A673 (cell line): ENCODE data around the gene MAP2K5. TPM values are rescaled to one million over a fixed set of nuclear protein-coding genes. Genes with fewer than 3 reads are reported as not detected.

Experiments
- BruUV-seq: library from RNA; stranded (reverse); fragments of 400-500 nt; replicated peaks from 2 replicates; lab custom pipeline; 2021; lab: Mats Ljungman, UMichigan
- CTCF ChIA-PET: fragments of 300-600 bp; sonication (Branson Sonifier 250); formaldehyde crosslinking; loops from one replicate; lab custom pipeline; 2022; ENCODE audit warnings: antibody characterized with exemption; lab: Charles Lee
- POLR2A ChIA-PET: fragments of 300-600 bp; sonication (Branson Sonifier 250); formaldehyde crosslinking; loops from one replicate; lab custom pipeline; 2022; ENCODE audit warnings: antibody characterized with exemption; ENCODE audit not compliant: low non-redundant PET; lab: Charles Lee
- DNase-seq: peaks from one replicate; pipeline ENCODE4 v3.0.0-alpha.2; 2015; ENCODE audit warnings: low spot score
- H3K27ac ChIP-seq: fragments of 200-600 bp; sonication (generic); 2 replicates; pipeline ENCODE4 v1.5.1; 2016; ENCODE audit warnings: mixed run types, low read depth, mild to moderate bottlenecking, mixed read lengths, antibody characterized with exemption, low read length; ENCODE audit not compliant: poor library complexity, severe bottlenecking
- H3K27me3 ChIP-seq: fragments of 200-600 bp; sonication (generic); replicated peaks from 2 replicates; pipeline ENCODE4 v1.6.1; 2017; ENCODE audit warnings: mixed run types, low read depth, mild to moderate bottlenecking, mixed read lengths, antibody characterized with exemption, low read length; ENCODE audit not compliant: insufficient read depth, poor library complexity
- H3K36me3 ChIP-seq: fragments of 200-600 bp; sonication (generic); 2 replicates; pipeline ENCODE4 v1.6.1; 2016; ENCODE audit warnings: mixed run types, mild to moderate bottlenecking, mixed read lengths, antibody characterized with exemption, low read length; ENCODE audit not compliant: insufficient read depth, poor library complexity, severe bottlenecking
- H3K4me1 ChIP-seq: fragments of 200-600 bp; sonication (generic); 2 replicates; pipeline ENCODE4 v1.6.1; 2017; ENCODE audit warnings: mixed run types, mild to moderate bottlenecking, mixed read lengths, antibody characterized with exemption, low read length; ENCODE audit not compliant: insufficient read depth, poor library complexity, severe bottlenecking
- H3K4me3 ChIP-seq: fragments of 200-600 bp; sonication (generic); 2 replicates; pipeline ENCODE4 v1.5.1; 2016; ENCODE audit warnings: low read depth, mixed run types, mild to moderate bottlenecking, mixed read lengths, low read length; ENCODE audit not compliant: poor library complexity, severe bottlenecking
- H3K9me3 ChIP-seq: fragments of 200-600 bp; sonication (generic); 2 replicates; pipeline ENCODE4 v1.6.1; 2016; ENCODE audit warnings: mixed run types, low read depth, mild to moderate bottlenecking, mixed read lengths, antibody characterized with exemption, low read length; ENCODE audit not compliant: poor library complexity, severe bottlenecking
- CTCF ChIP-seq: fragments of 300-800, 200-600 bp; sonication (generic); conservative IDR thresholded peaks from 2 replicates; pipeline ENCODE4 v1.5.1; 2017; ENCODE audit warnings: low read depth, mild to moderate bottlenecking, antibody characterized with exemption, low read length, moderate library complexity, mixed read lengths
- EZH2 ChIP-seq: fragments of 200-600 bp; sonication (generic); IDR thresholded peaks from 2 replicates; pipeline ENCODE4 v1.6.1; 2017; ENCODE audit warnings: borderline replicate concordance, low read depth, mild to moderate bottlenecking, mixed read lengths, antibody characterized with exemption, low read length; ENCODE audit not compliant: poor library complexity, severe bottlenecking
- intact Hi-C: fragments of 100-400 bp; cut with micrococcal nuclease; formaldehyde crosslinking; loops from one replicate; pipeline ENCODE4 v1.10.0; 2022; ENCODE audit not compliant: unreplicated experiment
- total RNA-seq: library from RNA; stranded (reverse); gene quantifications from 2 replicates; pipeline ENCODE4 v1.2.3, GENCODE V29; 2021

Gene MAP2K5
- total RNA-seq, 1 experiment from 2014 or later: 62.8 TPM

- Histone ChIP-seq H3K27ac (no peak overlapping the region), H3K4me3 (no peak overlapping the region), H3K36me3 (no peaks in the 10 kb centered on the region), H3K4me1 (no peaks in the 10 kb centered on the region), H3K9me3 (no peaks in the 10 kb centered on the region), H3K27me3 (no peaks in the 10 kb centered on the region)
- TF ChIP-seq EZH2: no peak
- TF ChIP-seq CTCF: no peak
- DNase-seq: no peak
- BruUV-seq: no TSS peak
- ChIA-PET CTCF (no interaction called here), POLR2A (no interaction called here)
- intact Hi-C loops: no loop called here
Measured at GRCh38 chr15:67809441-67809840, 266.9 kb downstream of the MAP2K5 start.

- intact Hi-C loops: no loop called here
- no peaks in the 10 kb centered on the region for H3K4me1 ChIP-seq
- no peak overlapping the region for H3K4me3 ChIP-seq
- no peak for DNase-seq
- H3K9me3 ChIP-seq: no peaks in the 10 kb centered on the region
- H3K27ac ChIP-seq: no peak overlapping the region
- ChIA-PET POLR2A (no interaction called here), CTCF (no interaction called here)
- TF ChIP-seq EZH2: no peak
- TF ChIP-seq CTCF: no peak
- BruUV-seq: no TSS peak
- no peaks in the 10 kb centered on the region for H3K27me3 ChIP-seq
- H3K36me3 ChIP-seq: no peaks in the 10 kb centered on the region
Measured at GRCh38 chr15:67809866-67810265, 267.4 kb downstream of the MAP2K5 start.

- DNase-seq: no peak
- no peaks in the 10 kb centered on the region for H3K4me1 ChIP-seq
- CTCF ChIA-PET: no interaction called here
- no peaks in the 10 kb centered on the region for H3K36me3 ChIP-seq
- POLR2A ChIA-PET: no interaction called here
- no peak overlapping the region for H3K27ac ChIP-seq
- no peaks in the 10 kb centered on the region for H3K27me3 ChIP-seq
- intact Hi-C loops: no loop called here
- H3K4me3 ChIP-seq: no peak overlapping the region
- BruUV-seq: no TSS peak
- TF ChIP-seq EZH2 (no peak), CTCF (no peak)
- H3K9me3 ChIP-seq: no peaks in the 10 kb centered on the region
Measured at GRCh38 chr15:67812241-67812644, 269.7 kb downstream of the MAP2K5 start.
